SJSA1 (cell line): ENCODE data around the gene DVL3. TPM values are rescaled to one million over a fixed set of nuclear protein-coding genes. Genes with fewer than 3 reads are reported as not detected.

Experiments
- total RNA-seq: library from RNA; depleted of rRNA; stranded (reverse); fragments of >200 nt; shearing (Covaris generic); gene quantifications from 2 replicates; pipeline ENCODE4 v1.2.3, GENCODE V29; 2014; rRNA removed

Gene DVL3
- total RNA-seq, 1 experiment from 2014 or later, result 32.2 TPM

Other genes with a start within 250 kb of the DVL3 start
- 9.1 and 9.6 TPM in 2 replicates for gene ABCC5, start 137.5 kb upstream of the DVL3 start, total RNA-seq
- gene HTR3D, start 123.6 kb upstream of the DVL3 start, total RNA-seq, result not detected in 2 replicates
- gene HTR3C, start 102.3 kb upstream of the DVL3 start, total RNA-seq, result not detected in 2 replicates
- not detected in 2 replicates for gene HTR3E, start 58.3 kb upstream of the DVL3 start, total RNA-seq
- gene EIF2B5, start 20.0 kb upstream of the DVL3 start, total RNA-seq, result 49.5 and 62.3 TPM in 2 replicates
- gene AP2M1, start 19.5 kb downstream of the DVL3 start, total RNA-seq, result 282 and 609 TPM in 2 replicates
- 19.2 and 28.7 TPM in 2 replicates for gene ABCF3, start 30.8 kb downstream of the DVL3 start, total RNA-seq
- not detected in 2 replicates for gene VWA5B2, start 74.2 kb downstream of the DVL3 start, total RNA-seq
- 26.4 and 30.1 TPM in 2 replicates for gene ALG3, start 93.6 kb downstream of the DVL3 start, total RNA-seq
- gene EEF1AKMT4, start 94.3 kb downstream of the DVL3 start, total RNA-seq, result 3.2 and 6.2 TPM in 2 replicates
- 0.13 TPM in 1 of 2 replicates, not detected in the other for gene CAMK2N2, start 106.2 kb downstream of the DVL3 start, total RNA-seq
- not detected in 2 replicates for gene ECE2, start 120.6 kb downstream of the DVL3 start, total RNA-seq
- gene PSMD2, start 143.9 kb downstream of the DVL3 start, total RNA-seq, result 423 and 627 TPM in 2 replicates
- gene EIF4G1, start 159.2 kb downstream of the DVL3 start, total RNA-seq, result 250 and 257 TPM in 2 replicates
- gene FAM131A, start 182.2 kb downstream of the DVL3 start, total RNA-seq, result 13.9 and 14.4 TPM in 2 replicates
- gene CLCN2, start 206.2 kb downstream of the DVL3 start, total RNA-seq, result 8.8 and 11.6 TPM in 2 replicates
- gene POLR2H, start 206.3 kb downstream of the DVL3 start, total RNA-seq, result 101 and 103 TPM in 2 replicates
- gene THPO, start 222.8 kb downstream of the DVL3 start, total RNA-seq, result not detected in 2 replicates
- gene CHRD, start 224.7 kb downstream of the DVL3 start, total RNA-seq, result 0.26 TPM in 1 of 2 replicates, not detected in the other